ENCODE data around the gene RBPJL.
"Not testable (repeated sequence)": the region's sequence is repeated elsewhere in the genome, so short reads cannot be mapped to it uniquely, and the experiment has no call there.

Gene RBPJL

GRCh38 chr20:45342855-45343531 lies 36.4 kb downstream of the RBPJL start:
- DNase-seq (ENCODE audit: low read depth in 2 of 2), result no peak

- no peak for DNase-seq (ENCODE audit: low read depth in 2 of 2)
Observed at GRCh38 chr20:45343532-45344167, 37.0 kb downstream of the RBPJL start.

- no peak for DNase-seq (ENCODE audit: low read depth in 2 of 2)
Observed at GRCh38 chr20:45344168-45344860, 37.7 kb downstream of the RBPJL start.

GRCh38 chr20:45345104-45345936 lies 38.7 kb downstream of the RBPJL start:
- DNase-seq (ENCODE audit: low read depth in 2 of 2), result no peak

GRCh38 chr20:45346291-45346718 lies 39.7 kb downstream of the RBPJL start:
- no peak for DNase-seq (ENCODE audit: low read depth in 2 of 2)

- no peak for DNase-seq (ENCODE audit: low read depth in 2 of 2)
Observed at GRCh38 chr20:45346851-45347250, 40.2 kb downstream of the RBPJL start.

- no peak for DNase-seq (ENCODE audit: low read depth in 2 of 2)
Observed at GRCh38 chr20:45347297-45347935, 40.8 kb downstream of the RBPJL start.

- DNase-seq (ENCODE audit: low read depth in 2 of 2), result peak; percentile 41 to 55
Observed at GRCh38 chr20:45347936-45348778, 41.5 kb downstream of the RBPJL start, which contains the start of gene SDC4. SDC4 (minus strand) TSS chr20:45348424; CDS start chr20:45348384, 40 bp downstream.

- DNase-seq (ENCODE audit: low read depth in 2 of 2), result no peak
Observed at GRCh38 chr20:45350217-45350616, 43.6 kb downstream of the RBPJL start.

- not testable (repeated sequence) for DNase-seq (ENCODE audit: low read depth in 2 of 2)
Observed at GRCh38 chr20:45350795-45351194, 44.2 kb downstream of the RBPJL start.

- DNase-seq (ENCODE audit: low read depth in 2 of 2), result no peak
Observed at GRCh38 chr20:45352729-45353128, 46.1 kb downstream of the RBPJL start.

- no peak for DNase-seq (ENCODE audit: low read depth in 2 of 2)
Observed at GRCh38 chr20:45353746-45354145, 47.1 kb downstream of the RBPJL start.

GRCh38 chr20:45354423-45355208 lies 48.0 kb downstream of the RBPJL start:
- DNase-seq (ENCODE audit: low read depth in 2 of 2), result no peak

- DNase-seq (ENCODE audit: low read depth in 2 of 2), result no peak
Observed at GRCh38 chr20:45355209-45356084, 48.8 kb downstream of the RBPJL start.

GRCh38 chr20:45358282-45359068 lies 51.8 kb downstream of the RBPJL start:
- no peak for DNase-seq (ENCODE audit: low read depth in 2 of 2)

- DNase-seq (ENCODE audit: low read depth in 2 of 2), result no peak
Observed at GRCh38 chr20:45359069-45359405, 52.4 kb downstream of the RBPJL start.

- no peak for DNase-seq (ENCODE audit: low read depth in 2 of 2)
Observed at GRCh38 chr20:45359406-45360148, 52.9 kb downstream of the RBPJL start.

All from activated CD4-positive, alpha-beta T cell treated with anti-CD3 and anti-CD28 coated beads for 24 hours (primary cell).